ENCODE results near the gene SDK1.

Gene SDK1

GRCh38 chr7:3412871-3413270, 111.8 kb downstream of the SDK1 start:
- no peak for DNase-seq (ENCODE audit: low read depth)

- DNase-seq (ENCODE audit: low read depth) = no peak
These were observed 114.8 kb downstream of the SDK1 start for GRCh38 chr7:3415861-3416312.

GRCh38 chr7:3416453-3416852, 115.4 kb downstream of the SDK1 start:
- DNase-seq (ENCODE audit: low read depth) = no peak

GRCh38 chr7:3425087-3425486, 124.0 kb downstream of the SDK1 start:
- DNase-seq (ENCODE audit: low read depth) = no peak

- no peak for DNase-seq (ENCODE audit: low read depth)
These were observed 125.0 kb downstream of the SDK1 start for GRCh38 chr7:3426064-3426463.

- DNase-seq (ENCODE audit: low read depth) = no peak
These were observed 126.9 kb downstream of the SDK1 start for GRCh38 chr7:3427957-3428356.

- DNase-seq (ENCODE audit: low read depth) = no peak
These were observed 128.9 kb downstream of the SDK1 start for GRCh38 chr7:3429981-3430380.

GRCh38 chr7:3430588-3430987, 129.5 kb downstream of the SDK1 start:
- no peak for DNase-seq (ENCODE audit: low read depth)

GRCh38 chr7:3431306-3431705, 130.3 kb downstream of the SDK1 start:
- DNase-seq (ENCODE audit: low read depth) = no peak

- DNase-seq (ENCODE audit: low read depth) = no peak
These were observed 131.9 kb downstream of the SDK1 start for GRCh38 chr7:3432911-3433310.

GRCh38 chr7:3434611-3435010, 133.6 kb downstream of the SDK1 start:
- no peak for DNase-seq (ENCODE audit: low read depth)

- DNase-seq (ENCODE audit: low read depth) = no peak
These were observed 135.1 kb downstream of the SDK1 start for GRCh38 chr7:3436112-3436511.

- no peak for DNase-seq (ENCODE audit: low read depth)
These were observed 135.7 kb downstream of the SDK1 start for GRCh38 chr7:3436746-3437145.

- DNase-seq (ENCODE audit: low read depth) = no peak
These were observed 136.4 kb downstream of the SDK1 start for GRCh38 chr7:3437467-3437866.

- DNase-seq (ENCODE audit: low read depth) = no peak
These were observed 137.3 kb downstream of the SDK1 start for GRCh38 chr7:3438352-3438751.

GRCh38 chr7:3439333-3440030, 138.4 kb downstream of the SDK1 start:
- DNase-seq (ENCODE audit: low read depth) = no peak

- DNase-seq (ENCODE audit: low read depth) = no peak
These were observed 139.5 kb downstream of the SDK1 start for GRCh38 chr7:3440509-3440908.

- no peak for DNase-seq (ENCODE audit: low read depth)
These were observed 142.7 kb downstream of the SDK1 start for GRCh38 chr7:3443716-3444115.

GRCh38 chr7:3446786-3447185, 145.7 kb downstream of the SDK1 start:
- no peak for DNase-seq (ENCODE audit: low read depth)

- no peak for DNase-seq (ENCODE audit: low read depth)
These were observed 150.6 kb downstream of the SDK1 start for GRCh38 chr7:3451701-3452100.

GRCh38 chr7:3453398-3453797, 152.3 kb downstream of the SDK1 start:
- no peak for DNase-seq (ENCODE audit: low read depth)

GRCh38 chr7:3455806-3456595, 154.9 kb downstream of the SDK1 start:
- DNase-seq (ENCODE audit: low read depth) = no peak

GRCh38 chr7:3459111-3459510, 158.1 kb downstream of the SDK1 start:
- DNase-seq (ENCODE audit: low read depth) = no peak
